GM18508 (cell line): ENCODE data around the gene RSAD1.

Experiments
- ATAC-seq: cut with Tn5 transposase; IDR thresholded peaks from one replicate; pipeline ENCODE4 v1.9.1; 2021; ENCODE audit warnings: moderate number of reproducible peaks; ENCODE audit not compliant: insufficient read depth, unreplicated experiment

The RSAD1 gene

GRCh38 chr17:50457621-50458020 lies 21.0 kb upstream of the RSAD1 start:
- ATAC-seq = no peak

DNA sequence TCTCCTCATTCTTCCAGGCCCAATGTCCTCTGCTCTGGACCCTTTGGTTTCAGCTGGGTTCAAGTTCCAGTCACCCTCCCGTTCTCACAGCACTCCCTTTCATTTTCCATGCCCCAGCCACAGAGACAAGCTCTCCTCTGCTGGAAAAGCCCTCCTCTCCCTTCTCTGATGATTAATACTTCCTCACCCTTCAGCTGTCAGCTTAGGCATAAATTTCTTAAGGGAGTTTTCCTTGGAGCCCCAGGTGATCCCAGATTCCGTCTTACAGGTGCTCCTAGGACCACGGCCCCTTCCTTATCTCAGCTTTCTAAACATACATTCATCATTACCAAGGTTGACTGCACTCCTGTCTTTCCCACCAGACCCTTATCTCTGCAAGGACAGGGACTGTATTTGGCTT lies 20.4 kb upstream of the RSAD1 start:
- ATAC-seq = no peak

GRCh38 chr17:50458701-50459676 lies 19.7 kb upstream of the RSAD1 start:
- ATAC-seq = no peak

- ATAC-seq = no peak
These were observed 18.9 kb upstream of the RSAD1 start for GRCh38 chr17:50459756-50460155.

- ATAC-seq = no peak
These were observed 17.7 kb upstream of the RSAD1 start for GRCh38 chr17:50460831-50461526.

DNA sequence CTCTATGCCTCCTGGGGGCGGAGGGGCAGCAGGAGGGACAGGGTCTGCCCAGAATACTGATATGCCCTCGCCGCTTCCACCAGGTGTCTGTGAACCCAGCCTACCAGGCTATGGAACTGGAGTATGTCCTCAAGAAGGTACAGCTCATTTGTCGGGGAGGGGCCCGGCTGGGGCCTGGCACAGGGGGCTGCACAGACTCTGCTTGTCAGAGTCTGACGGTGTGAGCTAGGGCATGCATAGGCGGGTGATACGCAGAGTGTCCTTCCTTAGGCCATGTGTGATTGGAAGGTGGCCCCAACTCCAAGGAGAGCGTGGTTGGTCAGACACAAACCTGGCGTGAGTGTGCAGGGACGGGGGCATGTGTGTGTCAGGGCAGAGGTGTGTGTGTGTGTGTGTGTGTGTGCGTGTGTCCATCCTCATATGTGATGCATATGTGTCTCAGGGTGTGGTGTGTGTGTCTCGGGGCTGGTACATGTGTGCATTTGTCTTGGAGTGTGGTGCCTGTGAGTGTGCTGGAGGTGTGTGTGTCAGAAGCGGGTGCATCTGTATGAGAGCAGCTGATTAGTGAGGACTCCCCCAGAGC lies 17.0 kb upstream of the RSAD1 start:
- no peak for ATAC-seq

DNA sequence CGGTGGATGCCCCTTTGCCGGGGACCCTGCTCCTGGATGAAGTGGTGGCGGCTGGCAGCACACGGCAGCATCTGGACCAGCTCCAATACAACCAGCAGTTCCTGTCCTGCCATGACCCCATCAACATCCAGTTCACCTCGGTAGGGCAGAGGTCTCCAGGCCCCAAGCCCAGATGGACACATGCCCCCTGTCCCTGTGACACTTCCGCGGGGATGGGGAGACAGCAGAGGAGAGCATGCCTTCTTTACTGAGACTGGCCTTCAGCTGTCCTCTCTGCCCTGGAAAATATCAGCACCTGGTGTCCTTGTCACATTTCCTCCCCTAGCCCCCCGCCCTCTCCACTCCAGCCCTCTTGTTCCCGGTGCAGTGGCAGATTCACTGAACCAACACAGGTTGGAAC lies 16.2 kb upstream of the RSAD1 start:
- ATAC-seq = no peak

- no peak for ATAC-seq
These were observed 14.5 kb upstream of the RSAD1 start for GRCh38 chr17:50464121-50464520.

- no peak for ATAC-seq
These were observed 13.9 kb upstream of the RSAD1 start for GRCh38 chr17:50464736-50465135.

DNA sequence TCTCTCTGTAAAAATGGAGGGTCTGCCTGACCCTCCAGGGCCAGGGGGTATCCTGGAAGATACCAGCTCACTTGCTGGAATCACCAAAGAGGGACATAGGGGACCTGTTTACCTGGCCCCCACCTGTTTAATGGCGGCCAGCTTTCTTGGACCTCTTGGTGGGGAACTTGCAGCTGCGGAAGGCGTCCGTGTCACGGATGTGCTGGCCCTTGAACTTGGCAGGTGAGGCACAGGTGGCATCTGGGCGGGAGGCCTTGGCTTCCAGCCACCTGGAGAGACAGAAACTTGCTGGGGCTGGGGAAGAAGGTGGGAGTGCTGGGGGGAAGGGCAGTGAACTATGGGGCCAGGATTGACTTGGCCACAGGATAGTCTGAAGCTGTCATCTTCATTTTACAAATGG lies 13.5 kb upstream of the RSAD1 start:
- ATAC-seq = no peak

DNA sequence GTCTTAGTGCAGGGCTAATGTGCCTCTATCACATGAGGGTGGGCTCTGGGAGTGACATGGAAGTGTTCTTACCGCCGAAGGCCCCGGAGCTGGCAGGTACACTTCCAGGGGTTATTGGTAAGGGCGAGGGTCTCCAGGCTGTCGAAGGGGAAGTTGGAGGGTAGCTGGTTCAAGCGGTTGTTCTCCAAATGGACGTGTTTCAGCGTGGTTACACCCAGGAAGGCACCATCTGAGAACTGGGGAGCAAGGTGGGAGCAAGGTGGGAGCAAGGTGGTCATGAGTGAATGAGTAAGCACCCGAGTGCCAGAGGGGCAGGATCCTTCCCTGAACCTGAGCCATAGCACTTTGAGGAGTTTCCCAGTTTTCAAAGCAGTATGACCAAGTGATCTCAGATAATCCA lies 13.0 kb upstream of the RSAD1 start:
- ATAC-seq = no peak

DNA sequence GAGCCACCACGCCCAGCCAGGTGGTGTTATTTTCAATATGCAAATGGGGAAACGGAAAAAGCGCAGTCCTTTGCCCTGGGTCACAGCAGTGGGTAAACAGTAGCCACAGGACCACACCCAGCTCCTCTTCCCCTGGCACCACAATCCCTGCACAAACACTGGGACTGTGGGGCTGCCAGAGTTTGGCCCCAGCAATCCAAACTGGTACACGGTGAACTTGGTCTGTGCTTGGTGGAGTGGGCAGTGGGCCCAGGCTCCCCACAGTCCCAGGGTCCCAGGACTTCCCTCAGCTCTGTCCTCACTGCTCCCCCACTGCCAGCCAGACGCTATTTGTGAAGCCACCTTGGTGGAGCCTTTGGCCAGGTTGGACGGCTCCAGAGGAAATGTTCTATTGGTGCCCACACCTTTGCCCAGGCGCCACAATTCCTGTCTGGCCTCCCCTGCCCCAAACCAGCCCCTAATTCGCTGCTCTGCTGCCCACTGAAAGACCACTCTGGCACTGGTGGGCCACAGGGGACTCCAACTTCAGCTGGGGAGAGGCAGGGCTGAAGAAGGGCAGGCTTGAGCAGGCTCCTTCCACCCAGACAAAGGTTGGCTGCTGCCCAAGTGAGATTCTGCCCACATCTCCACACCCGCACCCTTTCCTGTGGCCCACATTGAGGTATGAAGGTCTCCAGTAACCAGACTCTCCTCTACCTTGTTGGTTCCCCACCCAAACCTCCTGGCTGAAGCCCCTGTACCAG lies 12.1 kb upstream of the RSAD1 start:
- no peak for ATAC-seq

GRCh38 chr17:50467114-50467854 lies 11.4 kb upstream of the RSAD1 start:
- ATAC-seq = no peak

- no peak for ATAC-seq
These were observed 10.8 kb upstream of the RSAD1 start for GRCh38 chr17:50467855-50468303.

GRCh38 chr17:50468304-50469207 lies 10.1 kb upstream of the RSAD1 start, which contains the start of gene CHAD:
Gene CHAD, minus strand, starts transcription at chr17:50468880. Its CDS starts 67 bp downstream, at chr17:50468813.
- ATAC-seq = no peak

GRCh38 chr17:50469208-50469605 lies 9.5 kb upstream of the RSAD1 start:
- ATAC-seq = no peak

GRCh38 chr17:50469671-50470305 lies 8.9 kb upstream of the RSAD1 start:
- ATAC-seq = no peak

DNA sequence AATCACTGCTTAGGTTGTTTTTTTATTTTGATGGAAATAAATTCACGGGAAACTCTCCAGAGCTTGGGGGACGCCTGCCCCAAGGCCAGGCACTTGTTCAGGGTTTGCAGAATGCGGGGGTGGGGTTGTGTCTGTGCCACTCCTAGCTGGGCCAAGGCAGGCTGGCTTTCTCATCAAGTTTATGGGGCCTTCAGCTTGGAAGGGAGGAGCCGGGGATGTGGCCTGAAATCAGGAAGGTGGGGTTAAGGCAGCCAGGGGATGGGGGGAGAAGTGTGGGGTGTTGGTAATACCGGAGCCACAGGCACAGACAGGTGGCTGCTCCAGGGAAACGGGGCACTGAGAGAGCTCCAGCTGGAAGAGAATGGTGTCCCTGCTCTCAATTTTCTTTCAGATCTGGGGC lies 8.2 kb upstream of the RSAD1 start:
- ATAC-seq = no peak
